HepG2 (cell line): ENCODE data around the gene ARL6IP4. TPM values are rescaled to one million over a fixed set of nuclear protein-coding genes. Genes with fewer than 3 reads are reported as not detected.

Experiments
- ATAC-seq: fragments of 200-7000 bp; cut with Tn5 transposase; 3 replicates; pipeline ENCODE4 v1.9.1; 2020; ENCODE audit warnings: mild to moderate bottlenecking, moderate library complexity
- BruUV-seq: library from RNA; stranded (reverse); fragments of 400-500 nt; replicated peaks from 2 replicates; lab custom pipeline; 2021; lab: Mats Ljungman, UMichigan
- CTCF ChIA-PET: fragments of 300-600 bp; formaldehyde crosslinking; extraction: SDS; loops from one replicate; lab custom pipeline; 2021; ENCODE audit warnings: low total read pairs, inconsistent platforms, low intra/inter-chr PET ratio; lab: Yijun Ruan, JAX
- POLR2A ChIA-PET: fragments of 350-600 bp; sonication (Branson Sonifier 250); formaldehyde crosslinking; loops from one replicate; lab custom pipeline; 2020; ENCODE audit warnings: antibody characterized with exemption, inconsistent platforms; lab: Yijun Ruan, JAX
- DNase-seq: peaks from one replicate; pipeline ENCODE4 v3.0.0-alpha.2; 2015; ENCODE audit warnings: low spot score
- FAIRE-seq: peaks from 3 replicates; lab custom pipeline; 2011; peaks lifted over from hg19 to GRCh38; lab: Jason Lieb, UNC
- H2AFZ ChIP-seq: one replicate; pipeline ENCODE4 v1.6.1; 2011; ENCODE audit warnings: low read length, inconsistent platforms
- H3K27ac ChIP-seq: fragments of 300-600 bp; 3 replicates; pipeline ENCODE4 v1.8.0; 2011; ENCODE audit warnings: mixed run types, mild to moderate bottlenecking, mixed read lengths, low read length, inconsistent platforms; ENCODE audit not compliant: insufficient read depth; ENCODE audit errors: extremely low read length
- H3K27me3 ChIP-seq, 2 experiments: fragments of 200-600 bp in 1 of 2; 2 replicates in 1 of 2; 3 replicates in 1 of 2; pipeline versions ENCODE4 v1.6.0 to v1.8.0; 2011; ENCODE audit warnings: low read length in 2 of 2, mild to moderate bottlenecking in 2 of 2, moderate library complexity in 2 of 2, inconsistent platforms in 1 of 2; ENCODE audit not compliant: insufficient read depth in 2 of 2, control insufficient read depth in 1 of 2
- H3K36me3 ChIP-seq, 2 experiments: fragments of 200-600 bp in 1 of 2; replicated peaks in 1 of 2; 2 replicates in 1 of 2; 3 replicates in 1 of 2; pipeline versions ENCODE4 v1.5.1 to v1.8.0; 2011; ENCODE audit warnings: low read length in 2 of 2, inconsistent platforms in 1 of 2; ENCODE audit not compliant: insufficient read depth in 2 of 2, control insufficient read depth in 1 of 2
- H3K4me1 ChIP-seq: 2 replicates; pipeline ENCODE4 v1.5.1; 2012; ENCODE audit warnings: low read length, inconsistent platforms; ENCODE audit not compliant: insufficient read depth
- H3K4me2 ChIP-seq: 2 replicates; pipeline ENCODE4 v1.6.0; 2011; ENCODE audit warnings: low read depth, low read length, inconsistent platforms
- H3K4me3 ChIP-seq, 3 experiments: fragments of 200-600 bp in 1 of 3; sonication (generic), shearing (Covaris generic) in 1 of 3; replicated peaks in 1 of 3; 2 replicates each; pipeline ENCODE4 v1.5.1; 2011 to 2016; ENCODE audit warnings: low read length in 3 of 3, inconsistent platforms in 2 of 3, low read depth in 2 of 3, mild to moderate bottlenecking in 2 of 3, control low read depth in 1 of 3, mixed read lengths in 1 of 3; ENCODE audit not compliant: insufficient read depth in 1 of 3
- H3K79me2 ChIP-seq: one replicate; pipeline ENCODE4 v1.6.1; 2011; ENCODE audit warnings: low read length, inconsistent platforms; ENCODE audit not compliant: insufficient read depth
- H3K9ac ChIP-seq: 2 replicates; pipeline ENCODE4 v1.6.0; 2011; ENCODE audit warnings: mild to moderate bottlenecking, low read depth, low read length, inconsistent platforms; ENCODE audit not compliant: insufficient read depth
- H3K9me3 ChIP-seq: 2 replicates; pipeline ENCODE4 v1.5.1; 2012; ENCODE audit warnings: mild to moderate bottlenecking, low read length
- H4K20me1 ChIP-seq: 2 replicates; pipeline ENCODE4 v1.6.0; 2011; ENCODE audit warnings: inconsistent platforms, mild to moderate bottlenecking, low read length, moderate library complexity; ENCODE audit not compliant: insufficient read depth
- ASH2L ChIP-seq: fragments of 300-600, 200-600 bp; sonication (generic); IDR thresholded peaks from 2 replicates; pipeline ENCODE4 v1.7.0; 2017; ENCODE audit warnings: low read depth, mild to moderate bottlenecking, moderate library complexity, mixed read lengths, low read length; ENCODE audit not compliant: insufficient read length
- FIP1L1 ChIP-seq: fragments of 200-400 bp; formaldehyde crosslinking; IDR thresholded peaks from 2 replicates; pipeline ENCODE4 v1.6.1; 2018; ENCODE audit warnings: low read depth, mild to moderate bottlenecking, low read length, moderate library complexity, borderline replicate concordance; ENCODE audit not compliant: insufficient read depth
- GPN1 ChIP-seq: sonication (generic); formaldehyde crosslinking; IDR thresholded peaks from 2 replicates; pipeline ENCODE4 v1.5.1; 2020; ENCODE audit warnings: missing genetic modification reagents, borderline replicate concordance
- IRX3 ChIP-seq: sonication (generic); formaldehyde crosslinking; IDR thresholded peaks from 2 replicates; pipeline ENCODE4 v1.8.1; 2023; ENCODE audit warnings: mild to moderate bottlenecking, low read depth, missing genetic modification reagents, borderline replicate concordance
- MAF1 ChIP-seq: sonication (generic); formaldehyde crosslinking; IDR thresholded peaks from 2 replicates; pipeline ENCODE4 v1.5.0; 2020; ENCODE audit warnings: missing genetic modification reagents, borderline replicate concordance
- MTA3 ChIP-seq: sonication (generic); formaldehyde crosslinking; IDR thresholded peaks from 2 replicates; pipeline ENCODE4 v1.4.0; 2020; ENCODE audit warnings: missing genetic modification reagents
- NFE2L1 ChIP-seq: sonication (generic); formaldehyde crosslinking; IDR thresholded peaks from 2 replicates; pipeline ENCODE4 v1.4.0; 2020; ENCODE audit warnings: missing genetic modification reagents, mild to moderate bottlenecking, borderline replicate concordance
- NFE2L2 ChIP-seq: fragments of 150-350 bp; IDR thresholded peaks from 2 replicates; pipeline ENCODE4 v1.6.1; 2014; ENCODE audit warnings: low read length
- NR1H2 ChIP-seq: sonication (generic); formaldehyde crosslinking; IDR thresholded peaks from 2 replicates; pipeline ENCODE4 v1.8.1; 2022; ENCODE audit warnings: low read depth, missing genetic modification reagents, borderline replicate concordance
- POGZ ChIP-seq: sonication (generic); formaldehyde crosslinking; IDR thresholded peaks from 2 replicates; pipeline ENCODE4 v1.4.0; 2020; ENCODE audit warnings: mild to moderate bottlenecking, missing genetic modification reagents
- POLR2AphosphoS2 ChIP-seq: IDR thresholded peaks from 2 replicates; pipeline ENCODE4 v1.6.1; 2011; ENCODE audit warnings: low read depth, low read length, improper control_type of control experiment
- SIN3A ChIP-seq: IDR thresholded peaks from 2 replicates; pipeline ENCODE4 v1.6.1; 2011; ENCODE audit warnings: low read depth, mild to moderate bottlenecking, control low read depth, low read length, borderline replicate concordance
- ZBTB20 ChIP-seq: sonication (generic); formaldehyde crosslinking; IDR thresholded peaks from 2 replicates; pipeline ENCODE4 v1.8.1; 2023; ENCODE audit warnings: missing genetic modification reagents, low read depth, mild to moderate bottlenecking, borderline replicate concordance
- ZNF101 ChIP-seq: sonication (generic); formaldehyde crosslinking; IDR thresholded peaks from 2 replicates; pipeline ENCODE4 v1.4.0; 2020; ENCODE audit warnings: mild to moderate bottlenecking, low read depth, missing genetic modification reagents, borderline replicate concordance
- ZNF260 ChIP-seq: sonication (generic); formaldehyde crosslinking; IDR thresholded peaks from 2 replicates; pipeline ENCODE4 v1.4.0; 2020; ENCODE audit warnings: missing genetic modification reagents, low read depth, mild to moderate bottlenecking, borderline replicate concordance
- ZNF432 ChIP-seq: sonication (generic); formaldehyde crosslinking; IDR thresholded peaks from 2 replicates; pipeline ENCODE4 v1.5.0; 2020; ENCODE audit warnings: missing genetic modification reagents, mild to moderate bottlenecking, borderline replicate concordance
- ZNF550 ChIP-seq: sonication (generic); formaldehyde crosslinking; IDR thresholded peaks from 2 replicates; pipeline ENCODE4 v1.4.0; 2020; ENCODE audit warnings: mild to moderate bottlenecking, missing genetic modification reagents, borderline replicate concordance
- ZNF616 ChIP-seq: sonication (generic); formaldehyde crosslinking; IDR thresholded peaks from 2 replicates; pipeline ENCODE4 v1.5.0; 2020; ENCODE audit warnings: low read depth, mild to moderate bottlenecking, missing genetic modification reagents
- WGBS: methylation state at CpG from one replicate; pipeline ENCODE4 v1.1.6; 2017; ENCODE audit warnings: low lambda C conversion rate; 5-methylcytosine and 5-hydroxymethylcytosine counted together
- in situ Hi-C: cut with HindIII; loops from 2 replicates; pipeline ENCODE4 v1.10.0; 2017; ENCODE audit warnings: low pct_unique_long_range_greater_than_20kb; ENCODE audit not compliant: extremely low pct_ligation_motif_present
- intact Hi-C: fragments of 100-400 bp; cut with micrococcal nuclease; formaldehyde crosslinking; loops from one replicate; pipeline ENCODE4 v1.10.0; 2022; ENCODE audit not compliant: unreplicated experiment
- polyA plus RNA-seq, 8 experiments: library from polyadenylated mRNA; depleted of rRNA in 3 of 8; stranded (reverse) in 7 of 8; unstranded in 1 of 8; fragments of >200 nt; fragmentation: Illumina TruSeq in 4 of 8; extraction: Trizol in 4 of 8; gene quantifications; 2 replicates each; pipeline versions ENCODE4 v1.2.1 to v1.2.3, GENCODE V29; 2011 to 2016; ENCODE audit warnings: low read depth in 4 of 8, missing spikeins in 1 of 8, mixed read lengths in 1 of 8; ENCODE audit not compliant: insufficient read depth in 1 of 8
- total RNA-seq, 5 experiments: library from RNA; depleted of rRNA; stranded (reverse); fragments of >200 nt; fragmentation: Illumina TruSeq; extraction: Trizol; gene quantifications; 2 replicates each; pipeline ENCODE4 v1.2.3, GENCODE V29; 2016; ENCODE audit warnings: low read depth in 1 of 5
- TF ChIP-seq, protein P1 (sequence below): sonication (generic); formaldehyde crosslinking; IDR thresholded peaks from 2 replicates; pipeline ENCODE4 v1.5.1; 2020; ENCODE audit warnings: mild to moderate bottlenecking, missing genetic modification reagents, moderate library complexity
- TF ChIP-seq, protein P2 (sequence below): sonication (generic); formaldehyde crosslinking; IDR thresholded peaks from 2 replicates; pipeline ENCODE4 v1.4.0; 2020; ENCODE audit warnings: missing genetic modification reagents
- TF ChIP-seq, protein P3 (sequence below): sonication (generic); formaldehyde crosslinking; IDR thresholded peaks from 2 replicates; pipeline ENCODE4 v1.8.1; 2023; ENCODE audit warnings: mild to moderate bottlenecking, missing genetic modification reagents, borderline replicate concordance

Gene ARL6IP4
- total and polyA plus RNA-seq, 2 of the 13 experiments (the other 11 are each of a cell fraction or from before 2014, with no cell fraction given) = 155 to 220 TPM

DNA sequence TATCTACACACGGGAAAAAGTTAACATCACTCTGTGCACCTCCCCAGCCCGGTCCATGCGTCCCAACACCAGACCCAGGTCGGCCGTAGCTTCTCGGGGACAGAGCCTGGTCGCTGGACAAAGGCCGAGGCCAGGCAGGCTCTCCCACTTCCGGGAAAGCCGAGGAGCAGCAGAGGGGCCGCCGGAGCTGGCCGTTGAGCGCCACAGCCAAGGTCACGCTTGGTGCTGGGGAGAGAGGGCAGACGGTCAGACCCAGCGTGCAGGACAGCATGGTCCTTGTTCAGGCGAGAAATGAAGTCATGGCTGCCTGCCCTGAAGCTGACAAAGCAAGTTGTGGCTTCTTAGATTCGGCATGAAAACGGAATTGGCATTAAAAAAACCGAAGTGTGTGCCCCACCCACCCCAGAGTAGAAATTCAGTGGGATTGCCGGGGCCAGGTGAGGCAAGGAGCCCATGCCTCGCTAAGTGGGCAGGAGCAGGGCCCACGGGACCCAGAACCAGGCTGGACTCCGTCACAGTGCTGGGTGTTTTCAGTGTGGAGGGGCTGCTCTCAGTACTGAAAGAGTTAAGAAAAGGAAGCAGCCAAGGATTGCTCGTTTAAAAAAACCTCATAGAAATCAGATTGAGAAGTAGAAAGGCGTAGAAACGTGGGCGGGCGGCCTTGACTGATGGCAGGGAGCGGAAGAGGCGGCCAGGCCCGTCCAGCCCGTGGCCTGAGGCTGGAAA, 4.3 kb downstream of the ARL6IP4 start:
- FAIRE-seq (peak; percentile 79), ATAC-seq (peak; percentile 74), DNase-seq (peak; percentile 81)
- in situ Hi-C loops (no loop called here), intact Hi-C loops (loop anchor here (2.0 to 5.0 kb wide), 2 partner anchors 38 to 248 kb away; partner anchors contain the start of genes MPHOSPH9 and MTRFR)
- no peaks in the 10 kb centered on the region for H4K20me1 ChIP-seq
- no TSS peak for BruUV-seq
- peak overlapping the region; percentile 59 for H3K4me2 ChIP-seq
- no peak overlapping the region for H2AFZ ChIP-seq
- 43% methylated on average over 30 of the region's 34 CpGs for WGBS
- H3K36me3 ChIP-seq = peaks cover 7 to 12% of the 10 kb centered on the region in 2 experiments; a peak in 4 of 5 replicates
- H3K79me2 ChIP-seq = peaks cover 25% of the 10 kb centered on the region
- POLR2A ChIA-PET = interaction anchor here (0.6 to 5.0 kb wide), 7 partner anchors 10 to 253 kb away, joined by 3 to 49 read pairs (median 4); partner anchors contain the start of genes MPHOSPH9, MTRFR and OGFOD2
- peak overlapping the region; percentile 64 for H3K9ac ChIP-seq
- peak overlapping the region; percentile 93 for H3K27ac ChIP-seq
- H3K9me3 ChIP-seq = no peaks in the 10 kb centered on the region
- peaks cover 45% of the 10 kb centered on the region for H3K4me1 ChIP-seq
- CTCF ChIA-PET = no interaction called here
- peak overlapping the region; percentile 13 to 49 (median 19); a peak in 4 of 6 replicates for H3K4me3 ChIP-seq
- H3K27me3 ChIP-seq = no peaks in the 10 kb centered on the region; a peak in 1 of 5 replicates
- TF ChIP-seq POLR2AphosphoS2 = no peak
- no peak for TF ChIP-seq MAF1 (CRISPR knock-in tag)
- TF ChIP-seq IRX3 (CRISPR knock-in tag) = no peak; the same call in 1 of the 2 replicates
- no peak for TF ChIP-seq ZNF101 (CRISPR knock-in tag)
- no peak for TF ChIP-seq NFE2L2
- no peak for TF ChIP-seq SIN3A
- no peak for TF ChIP-seq ZNF260 (CRISPR knock-in tag)
- no peak for TF ChIP-seq ZNF550
- peak; percentile 57; the same call in 1 of the 2 replicates for TF ChIP-seq ZBTB20
- no peak for TF ChIP-seq NR1H2 (CRISPR knock-in tag)
- no peak for TF ChIP-seq ZNF432 (CRISPR knock-in tag)
- no peak for TF ChIP-seq NFE2L1
- peak; percentile 19 for TF ChIP-seq ASH2L
- TF ChIP-seq FIP1L1 = no peak
- no peak for TF ChIP-seq MTA3
- TF ChIP-seq POGZ (CRISPR knock-in tag) = peak; percentile 73
- TF ChIP-seq, protein P1, sequence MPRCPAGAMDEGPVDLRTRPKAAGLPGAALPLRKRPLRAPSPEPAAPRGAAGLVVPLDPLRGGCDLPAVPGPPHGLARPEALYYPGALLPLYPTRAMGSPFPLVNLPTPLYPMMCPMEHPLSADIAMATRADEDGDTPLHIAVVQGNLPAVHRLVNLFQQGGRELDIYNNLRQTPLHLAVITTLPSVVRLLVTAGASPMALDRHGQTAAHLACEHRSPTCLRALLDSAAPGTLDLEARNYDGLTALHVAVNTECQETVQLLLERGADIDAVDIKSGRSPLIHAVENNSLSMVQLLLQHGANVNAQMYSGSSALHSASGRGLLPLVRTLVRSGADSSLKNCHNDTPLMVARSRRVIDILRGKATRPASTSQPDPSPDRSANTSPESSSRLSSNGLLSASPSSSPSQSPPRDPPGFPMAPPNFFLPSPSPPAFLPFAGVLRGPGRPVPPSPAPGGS (CRISPR knock-in tag) = peak; percentile 77
- TF ChIP-seq, protein P2, sequence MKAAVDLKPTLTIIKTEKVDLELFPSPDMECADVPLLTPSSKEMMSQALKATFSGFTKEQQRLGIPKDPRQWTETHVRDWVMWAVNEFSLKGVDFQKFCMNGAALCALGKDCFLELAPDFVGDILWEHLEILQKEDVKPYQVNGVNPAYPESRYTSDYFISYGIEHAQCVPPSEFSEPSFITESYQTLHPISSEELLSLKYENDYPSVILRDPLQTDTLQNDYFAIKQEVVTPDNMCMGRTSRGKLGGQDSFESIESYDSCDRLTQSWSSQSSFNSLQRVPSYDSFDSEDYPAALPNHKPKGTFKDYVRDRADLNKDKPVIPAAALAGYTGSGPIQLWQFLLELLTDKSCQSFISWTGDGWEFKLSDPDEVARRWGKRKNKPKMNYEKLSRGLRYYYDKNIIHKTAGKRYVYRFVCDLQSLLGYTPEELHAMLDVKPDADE (CRISPR knock-in tag) = no peak
- TF ChIP-seq ZNF616 (CRISPR knock-in tag) = no peak
- TF ChIP-seq, protein P3, sequence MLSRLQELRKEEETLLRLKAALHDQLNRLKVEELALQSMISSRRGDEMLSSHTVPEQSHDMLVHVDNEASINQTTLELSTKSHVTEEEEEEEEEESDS = no peak
- no peak for TF ChIP-seq GPN1 (CRISPR knock-in tag)
